Right cardiac atrium (tissue), 5 donors: Measurements from ENCODE around the gene KCNA3. TPM values are rescaled to one million over a fixed set of nuclear protein-coding genes. Genes with fewer than 3 reads are reported as not detected.
"Not testable (repeated sequence)": the region's sequence is repeated elsewhere in the genome, so short reads cannot be mapped to it uniquely, and the experiment has no call there.

Source experiments
- ATAC-seq, 2 donors: fragments of 200-7000 bp; cut with Tn5 transposase; one replicate each; pipeline versions ENCODE4 v1.8.0 to v1.9.1; 2020; ENCODE audit warnings: moderate library complexity in 2 of 2, mild to moderate bottlenecking in 1 of 2
- DNase-seq, 3 donors: peaks; one replicate each; pipeline ENCODE4 v3.0.0-alpha.2; 2020
- H3K27ac ChIP-seq: one replicate; pipeline ENCODE4 v1.5.1; 2013; ENCODE audit warnings: mild to moderate bottlenecking, low read length, control low read depth, moderate library complexity
- H3K27me3 ChIP-seq: one replicate; pipeline ENCODE4 v1.6.1; 2013; ENCODE audit not compliant: control insufficient read depth, insufficient read depth
- H3K4me1 ChIP-seq: one replicate; pipeline ENCODE4 v1.6.1; 2013; ENCODE audit warnings: low read length; ENCODE audit not compliant: control insufficient read depth, insufficient read depth
- H3K4me3 ChIP-seq: one replicate; pipeline ENCODE4 v1.5.1; 2013; ENCODE audit warnings: low read length, control low read depth
- H3K9me3 ChIP-seq: one replicate; pipeline ENCODE4 v1.6.1; 2013; ENCODE audit warnings: low read length; ENCODE audit not compliant: control insufficient read depth
- WGBS: extraction: QIAGEN DNeasy Blood & Tissue Kit; methylation state at CpG from one replicate; pipeline ENCODE4 v1.1.7; 2013; 5-methylcytosine and 5-hydroxymethylcytosine counted together
- intact Hi-C, 4 donors: fragments of 100-400 bp; cut with DNase I; formaldehyde crosslinking; loops; one replicate each; pipeline versions ENCODE4 v1.11.0 to v1.14.0; 2022 to 2023
- polyA plus RNA-seq: library from polyadenylated mRNA; stranded (reverse); fragments of 200-250 nt; gene quantifications from one replicate; pipeline ENCODE4 v1.2.3, GENCODE V29; 2013
- total RNA-seq, 4 donors: library from RNA; stranded (reverse); fragmentation: NEBNext Ultra II Directional; extraction: Animal tissue kit (Norgen Biotek cat#: 25700); gene quantifications; one replicate each; pipeline ENCODE4 v1.2.1, GENCODE V29; 2021
- donor health status: healthy with polysubstance abuse.
- donor health status: DM: no; HTN: yes; CAD: no.
- donor health status: DM: no; HTN: no; CAD: no.
- donor health status: DM: no; HTN: yes; CAD: no; lungs with severe emphysema.
- donor health status: DM: yes; HTN: yes; CAD: no.

The KCNA3 gene
- total and polyA plus RNA-seq, 5 donors: 0.20 to 2.0 (median 0.56) TPM

DNA sequence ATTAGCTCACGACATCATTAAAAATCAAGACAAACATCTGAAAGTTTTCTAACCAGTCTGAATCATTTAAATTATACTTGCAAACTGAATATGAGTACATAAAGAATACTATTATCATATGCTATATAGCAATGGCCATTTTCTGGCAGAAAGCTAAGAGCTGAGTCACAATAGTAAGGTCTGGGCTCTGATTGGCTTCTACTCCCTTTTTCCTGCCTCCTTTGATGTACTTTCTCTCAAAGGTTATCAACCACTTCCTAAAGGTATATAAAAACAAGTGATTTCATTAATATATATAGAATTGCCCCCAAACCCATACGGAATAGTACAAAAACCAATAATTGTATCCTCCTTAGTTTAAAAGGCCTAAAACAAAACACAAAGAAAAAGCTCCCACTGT is 7.0 kb downstream of the KCNA3 start:
- Histone ChIP-seq H3K27ac (no peak overlapping the region), H3K4me3 (no peak overlapping the region), H3K27me3 (peaks cover 5% of the 10 kb centered on the region), H3K4me1 (peaks cover 1% of the 10 kb centered on the region), H3K9me3 (no peaks in the 10 kb centered on the region)
- intact Hi-C loops: no loop called here
- DNase-seq (no peak), ATAC-seq (no peak)
- WGBS: 86% methylated on average over 2 of the region's 2 CpGs

DNA sequence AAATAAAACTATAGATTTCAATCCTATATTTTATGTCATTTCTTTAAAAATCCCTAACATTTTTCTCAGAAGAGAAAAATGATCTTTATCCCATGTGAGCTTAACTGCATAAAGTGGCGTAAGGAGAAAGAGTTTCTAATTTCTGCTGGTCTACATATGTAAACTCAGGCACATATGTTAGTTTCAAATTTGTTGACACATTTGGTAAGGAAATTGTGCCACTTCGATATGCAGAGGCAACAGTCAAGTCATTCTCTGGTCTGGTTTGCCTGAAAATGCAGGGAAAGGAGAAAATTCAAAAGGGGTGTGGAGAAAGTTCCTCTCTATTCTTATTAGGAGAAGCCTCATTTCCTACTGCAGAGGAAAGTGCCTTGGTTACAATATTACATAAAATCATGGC is 11.5 kb downstream of the KCNA3 start:
- WGBS: 86% methylated on average over 2 of the region's 2 CpGs
- ATAC-seq (no peak), DNase-seq (no peak)
- Histone ChIP-seq H3K27ac (no peak overlapping the region), H3K27me3 (peaks cover 5% of the 10 kb centered on the region), H3K9me3 (no peaks in the 10 kb centered on the region), H3K4me1 (no peaks in the 10 kb centered on the region), H3K4me3 (no peak overlapping the region)
- intact Hi-C loops: no loop called here

DNA sequence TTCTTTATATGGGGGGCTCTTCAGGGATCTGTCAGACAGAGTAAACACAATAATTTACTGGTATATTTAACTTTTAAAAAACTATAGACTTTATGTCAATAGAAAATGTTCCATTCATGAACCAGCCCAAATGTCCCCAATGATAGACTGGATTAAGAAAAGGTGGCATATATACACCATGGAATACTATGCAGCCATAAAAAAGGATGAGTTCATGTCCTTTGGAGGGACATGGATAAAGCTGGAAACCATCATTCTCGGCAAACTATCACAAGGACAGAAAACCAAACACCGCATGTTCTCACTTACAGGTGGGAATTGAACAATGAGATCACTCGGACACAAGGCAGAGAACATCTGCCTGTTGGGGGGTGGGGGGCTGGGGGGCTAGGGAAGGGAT is 15.2 kb downstream of the KCNA3 start:
- DNase-seq, H3K9me3 ChIP-seq, intact Hi-C loops, H3K4me3 ChIP-seq, H3K27ac ChIP-seq, H3K4me1 ChIP-seq, ATAC-seq, H3K27me3 ChIP-seq: not testable (repeated sequence)
- 93% methylated on average over 3 of the region's 3 CpGs for WGBS

DNA sequence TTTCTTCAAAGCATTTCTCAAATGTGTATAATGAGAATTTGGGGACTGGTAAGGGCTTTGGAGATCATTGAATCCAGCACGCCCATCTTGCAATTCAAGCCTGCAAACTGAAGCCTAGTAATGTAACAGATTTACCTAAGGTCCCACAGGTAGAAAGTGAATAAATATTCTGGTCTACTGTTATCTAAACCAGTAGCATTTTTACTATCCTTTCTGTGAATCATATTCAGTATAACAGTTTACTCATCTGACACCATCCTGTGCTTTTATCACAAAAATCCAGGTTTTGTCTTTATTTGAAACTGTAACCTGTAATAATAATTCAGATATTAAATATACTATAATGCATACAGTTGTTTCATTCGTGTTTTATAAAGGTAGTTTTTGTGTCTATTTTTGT is 17.4 kb downstream of the KCNA3 start:
- Histone ChIP-seq H3K27ac (no peak overlapping the region), H3K4me1 (no peaks in the 10 kb centered on the region), H3K4me3 (no peak overlapping the region), H3K27me3 (no peaks in the 10 kb centered on the region), H3K9me3 (no peaks in the 10 kb centered on the region)
- ATAC-seq (no peak), DNase-seq (no peak)
- WGBS: 70% methylated on average over 2 of the region's 2 CpGs
- intact Hi-C loops: no loop called here

DNA sequence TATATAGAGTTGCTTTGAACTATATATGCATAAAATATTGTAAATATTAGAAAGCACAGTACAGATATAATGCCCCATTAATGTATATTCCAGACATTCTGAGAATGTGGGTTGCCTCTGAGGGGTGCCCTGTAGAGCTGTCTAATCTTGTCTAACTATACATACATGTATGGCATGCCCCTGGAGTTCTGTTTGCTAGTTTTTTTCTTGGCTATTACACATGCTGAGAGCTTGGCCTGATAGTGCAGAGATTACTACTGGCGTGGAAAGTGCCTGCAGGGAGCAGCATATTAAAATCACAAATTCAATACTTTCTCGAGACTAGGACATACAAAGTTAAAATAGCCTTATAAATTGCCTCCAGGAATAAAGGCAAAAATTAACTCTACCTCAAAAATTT is 24.1 kb downstream of the KCNA3 start:
- DNase-seq: no peak
- Histone ChIP-seq H3K27me3 (no peaks in the 10 kb centered on the region), H3K4me3 (no peak overlapping the region), H3K4me1 (no peaks in the 10 kb centered on the region), H3K27ac (no peak overlapping the region), H3K9me3 (no peaks in the 10 kb centered on the region)
- no peak for ATAC-seq
- intact Hi-C loops: no loop called here
- 69% methylated on average over 2 of the region's 2 CpGs for WGBS

DNA sequence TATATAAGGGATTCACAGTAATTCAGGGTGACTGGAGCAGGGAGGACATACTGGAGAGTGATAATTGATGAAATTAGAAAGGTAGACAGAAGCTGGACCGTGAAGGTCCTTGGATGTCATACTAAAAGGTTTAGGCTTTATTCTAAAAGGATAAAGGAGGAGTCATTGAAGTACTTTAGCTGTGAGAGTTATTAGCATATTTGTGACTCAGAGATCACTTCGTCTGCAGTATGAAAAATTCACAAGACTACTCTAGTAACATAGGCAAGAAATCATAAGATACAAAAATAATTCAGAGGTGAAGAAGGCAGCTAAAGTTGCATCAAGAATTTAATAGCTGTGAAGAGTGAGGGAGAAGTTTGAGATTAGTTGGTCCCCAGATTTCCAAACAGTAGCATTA is 26.3 kb downstream of the KCNA3 start:
- no peaks in the 10 kb centered on the region for H3K27me3 ChIP-seq
- no peak overlapping the region for H3K4me3 ChIP-seq
- ATAC-seq (no peak), DNase-seq (no peak)
- intact Hi-C loops: no loop called here
- H3K4me1 ChIP-seq: no peaks in the 10 kb centered on the region
- no peaks in the 10 kb centered on the region for H3K9me3 ChIP-seq
- H3K27ac ChIP-seq: no peak overlapping the region
- 73% methylated on average over 2 of the region's 2 CpGs for WGBS

DNA sequence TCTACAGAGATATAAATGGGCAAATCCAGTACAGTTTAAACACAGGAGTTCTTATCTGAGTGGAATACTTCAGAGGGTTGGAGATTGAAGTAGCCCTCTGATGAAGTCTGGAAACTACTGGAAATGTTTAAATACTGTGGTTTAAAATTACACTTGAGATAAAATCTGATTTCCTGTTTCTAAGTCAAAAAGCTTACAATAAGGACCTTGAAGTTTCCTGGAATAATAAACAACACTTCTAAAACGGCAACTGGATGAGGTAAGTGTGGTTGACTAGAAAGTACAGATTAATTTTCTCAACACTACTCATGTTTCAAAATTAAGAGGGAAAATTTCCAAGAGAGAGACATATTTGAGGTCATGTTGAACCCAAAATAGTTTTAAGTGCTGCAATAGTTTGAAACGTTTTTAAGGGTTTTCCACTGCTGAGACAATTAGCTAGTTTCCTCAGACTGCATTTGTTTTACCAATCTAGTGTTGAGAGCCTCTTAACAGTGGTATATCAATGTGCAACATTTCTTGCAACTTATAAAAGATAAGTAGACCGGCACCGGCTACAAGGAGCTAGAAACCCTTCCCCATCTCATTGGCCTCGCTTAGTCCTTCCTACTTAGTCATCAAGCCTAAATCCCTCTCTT is 27.4 kb downstream of the KCNA3 start:
- ATAC-seq (peak; percentile 75 to 79), DNase-seq (no peak)
- Histone ChIP-seq H3K4me1 (no peaks in the 10 kb centered on the region), H3K9me3 (no peaks in the 10 kb centered on the region), H3K4me3 (no peak overlapping the region), H3K27me3 (no peaks in the 10 kb centered on the region), H3K27ac (no peak overlapping the region)
- intact Hi-C loops: no loop called here
- WGBS: 14% methylated on average over 5 of the region's 5 CpGs

DNA sequence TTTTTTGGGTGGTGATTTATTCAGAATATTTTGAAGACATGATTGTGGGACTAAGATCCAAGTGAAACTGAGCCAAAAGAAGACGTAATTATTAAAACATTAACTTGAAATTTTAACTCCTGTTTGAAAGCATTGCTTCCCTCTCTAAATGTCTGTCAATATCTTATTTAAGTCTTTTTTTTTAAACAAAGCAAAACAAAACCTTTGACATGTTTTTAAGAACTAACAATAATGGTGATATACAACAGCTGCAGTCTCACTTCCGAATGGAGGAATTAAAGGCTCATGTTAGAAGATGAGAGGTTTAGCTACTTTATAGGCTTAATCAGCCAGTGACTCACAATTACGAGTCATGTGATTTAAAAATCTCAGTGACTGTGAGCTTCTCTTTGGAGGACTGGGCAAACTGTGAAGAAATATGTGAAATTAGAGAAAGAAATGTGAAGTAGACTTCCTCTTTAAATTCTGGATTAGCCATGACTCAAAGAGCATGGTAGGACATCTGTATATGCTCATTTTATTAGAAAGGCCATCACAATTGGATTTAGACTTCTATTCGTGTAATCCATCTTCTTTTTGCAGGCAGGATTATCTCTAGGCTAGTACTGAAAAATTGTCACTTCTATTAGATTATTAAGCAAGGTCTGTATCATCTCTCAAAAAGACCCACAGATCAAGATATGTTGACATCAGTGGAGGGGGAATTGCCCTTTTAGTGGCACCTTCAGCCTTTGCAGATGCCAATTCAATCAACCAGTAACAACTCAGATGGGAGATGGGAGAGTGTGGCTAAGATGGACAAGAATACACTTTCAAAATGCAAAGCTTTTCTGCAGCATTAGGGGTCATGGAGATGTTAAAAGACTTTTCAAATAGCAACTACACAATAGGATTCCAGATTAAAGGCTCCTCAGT is 28.7 kb downstream of the KCNA3 start:
- no peak overlapping the region for H3K4me3 ChIP-seq
- H3K27me3 ChIP-seq: no peaks in the 10 kb centered on the region
- no peaks in the 10 kb centered on the region for H3K4me1 ChIP-seq
- DNase-seq: no peak
- 52% methylated on average over 4 of the region's 4 CpGs for WGBS
- intact Hi-C loops: no loop called here
- no peak overlapping the region for H3K27ac ChIP-seq
- ATAC-seq: peak; percentile 62 to 66
- no peaks in the 10 kb centered on the region for H3K9me3 ChIP-seq

DNA sequence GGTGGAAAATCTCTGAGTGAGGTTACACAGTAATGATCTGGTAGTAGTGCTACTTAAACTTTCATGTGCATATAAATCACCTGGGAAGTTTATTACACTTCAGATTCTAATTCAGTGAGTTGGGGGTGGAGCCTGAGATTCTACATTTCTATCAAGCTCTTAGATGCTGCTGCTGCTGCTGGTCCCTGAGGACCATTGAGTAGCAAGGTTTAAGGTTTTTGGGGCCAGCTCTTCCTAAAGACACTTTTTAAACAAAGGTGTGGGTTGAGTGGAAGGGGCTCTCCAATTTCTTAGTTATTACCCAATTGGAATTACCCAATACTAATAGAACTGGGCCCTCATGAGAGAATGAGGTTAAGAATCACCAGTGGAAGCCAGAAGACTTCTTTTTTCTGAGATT is 29.5 kb downstream of the KCNA3 start:
- intact Hi-C loops: no loop called here
- no peaks in the 10 kb centered on the region for H3K9me3 ChIP-seq
- H3K27ac ChIP-seq: no peak overlapping the region
- H3K4me1 ChIP-seq: no peaks in the 10 kb centered on the region
- DNase-seq (no peak), ATAC-seq (no peak)
- H3K4me3 ChIP-seq: no peak overlapping the region
- no peaks in the 10 kb centered on the region for H3K27me3 ChIP-seq

DNA sequence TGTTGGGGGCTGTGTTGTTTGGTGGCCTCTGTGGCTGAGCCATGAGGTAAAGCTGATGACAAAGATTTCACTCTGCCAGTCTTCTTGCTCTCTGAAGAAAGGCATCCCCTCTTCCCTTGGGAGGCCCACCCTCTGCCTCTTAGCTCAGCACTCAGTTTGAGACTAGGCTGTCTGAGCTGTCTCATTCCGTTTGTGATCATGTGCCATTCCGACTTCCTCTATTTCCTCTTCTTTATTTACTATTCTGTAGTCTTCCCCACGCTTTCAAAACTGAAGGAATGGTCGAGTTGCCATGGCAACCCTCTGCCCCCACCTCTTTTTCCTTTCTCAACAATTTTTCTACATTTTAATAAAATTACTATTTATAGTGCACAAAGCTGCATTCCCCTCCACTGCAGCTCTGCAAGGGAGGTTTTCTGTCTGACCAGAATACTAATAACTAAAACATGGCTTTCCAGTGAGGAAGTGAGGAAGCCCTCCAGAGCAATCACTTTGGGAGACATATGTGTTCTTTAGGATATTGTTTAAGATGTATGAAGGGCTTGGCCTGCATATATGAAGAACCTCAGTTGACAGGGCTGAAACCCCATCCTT is 30.8 kb downstream of the KCNA3 start:
- Histone ChIP-seq H3K4me1 (no peaks in the 10 kb centered on the region), H3K9me3 (no peaks in the 10 kb centered on the region), H3K4me3 (no peak overlapping the region), H3K27me3 (no peaks in the 10 kb centered on the region), H3K27ac (no peak overlapping the region)
- WGBS: 25% methylated on average over 4 of the region's 4 CpGs
- intact Hi-C loops: no loop called here
- DNase-seq (no peak), ATAC-seq (no peak)

DNA sequence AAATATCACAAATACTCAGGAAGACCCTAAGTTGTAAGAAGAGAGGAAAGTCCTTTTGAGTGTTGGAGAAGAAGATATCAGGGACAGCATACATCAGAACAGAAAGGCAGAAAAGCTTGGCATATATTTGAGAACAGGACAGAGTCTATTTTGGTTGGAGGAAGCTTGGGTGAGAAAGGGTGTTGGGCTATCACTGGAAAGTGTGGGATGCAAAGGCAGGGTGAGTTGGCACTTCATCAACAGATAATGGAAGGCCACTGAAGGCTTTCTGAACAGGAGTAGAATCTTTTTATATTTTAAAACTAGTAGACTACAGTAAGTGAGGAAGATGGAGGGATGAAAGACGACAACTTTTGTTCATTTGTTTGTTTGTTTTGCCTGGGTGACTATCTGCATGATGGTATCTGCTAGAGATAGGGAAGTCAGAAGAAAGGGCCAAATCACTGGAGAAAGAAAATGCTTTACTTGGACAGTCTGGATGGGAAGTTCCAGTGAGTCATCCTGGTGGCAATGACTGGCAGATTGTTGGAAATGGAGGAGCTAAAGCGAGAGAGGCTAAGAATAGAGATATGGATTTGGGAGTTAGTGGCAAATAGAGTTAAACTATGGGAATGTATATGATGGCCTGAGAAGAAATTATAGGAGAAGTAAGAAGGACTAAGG is 34.9 kb downstream of the KCNA3 start:
- no peaks in the 10 kb centered on the region for H3K27me3 ChIP-seq
- DNase-seq (no peak), ATAC-seq (peak; percentile 65 to 66)
- no peak overlapping the region for H3K27ac ChIP-seq
- H3K4me3 ChIP-seq: no peak overlapping the region
- H3K9me3 ChIP-seq: no peaks in the 10 kb centered on the region
- intact Hi-C loops: no loop called here
- H3K4me1 ChIP-seq: peaks cover 4% of the 10 kb centered on the region
- WGBS: 15% methylated on average over 2 of the region's 2 CpGs
